ENCODE results near the gene HSD17B14. TPM values are rescaled to one million over a fixed set of nuclear protein-coding genes. Genes with fewer than 3 reads are reported as not detected.

The HSD17B14 gene
- total RNA-seq (2022), result 27.8 and 30.8 TPM in 2 replicates
- percentile 64 among the genes with signal in this experiment for Bru-seq, nascent RNA
- percentile 65 among the genes with signal in this experiment for BruChase-seq, experiment 1, labeled RNA remaining after a 2-hour chase
- BruChase-seq, experiment 2, labeled RNA remaining after a 6-hour chase, result percentile 66 among the genes with signal in this experiment
- long read RNA-seq, transcript HSD17B14-201 (9 exons, 1,238 nt), result major isoform, 35 of 45 reads
- long read RNA-seq, partial matches to known transcripts, result 2 of 45 reads
- long read RNA-seq, other reads (novel, unspliced or antisense), result 8 of 45 reads

DNA sequence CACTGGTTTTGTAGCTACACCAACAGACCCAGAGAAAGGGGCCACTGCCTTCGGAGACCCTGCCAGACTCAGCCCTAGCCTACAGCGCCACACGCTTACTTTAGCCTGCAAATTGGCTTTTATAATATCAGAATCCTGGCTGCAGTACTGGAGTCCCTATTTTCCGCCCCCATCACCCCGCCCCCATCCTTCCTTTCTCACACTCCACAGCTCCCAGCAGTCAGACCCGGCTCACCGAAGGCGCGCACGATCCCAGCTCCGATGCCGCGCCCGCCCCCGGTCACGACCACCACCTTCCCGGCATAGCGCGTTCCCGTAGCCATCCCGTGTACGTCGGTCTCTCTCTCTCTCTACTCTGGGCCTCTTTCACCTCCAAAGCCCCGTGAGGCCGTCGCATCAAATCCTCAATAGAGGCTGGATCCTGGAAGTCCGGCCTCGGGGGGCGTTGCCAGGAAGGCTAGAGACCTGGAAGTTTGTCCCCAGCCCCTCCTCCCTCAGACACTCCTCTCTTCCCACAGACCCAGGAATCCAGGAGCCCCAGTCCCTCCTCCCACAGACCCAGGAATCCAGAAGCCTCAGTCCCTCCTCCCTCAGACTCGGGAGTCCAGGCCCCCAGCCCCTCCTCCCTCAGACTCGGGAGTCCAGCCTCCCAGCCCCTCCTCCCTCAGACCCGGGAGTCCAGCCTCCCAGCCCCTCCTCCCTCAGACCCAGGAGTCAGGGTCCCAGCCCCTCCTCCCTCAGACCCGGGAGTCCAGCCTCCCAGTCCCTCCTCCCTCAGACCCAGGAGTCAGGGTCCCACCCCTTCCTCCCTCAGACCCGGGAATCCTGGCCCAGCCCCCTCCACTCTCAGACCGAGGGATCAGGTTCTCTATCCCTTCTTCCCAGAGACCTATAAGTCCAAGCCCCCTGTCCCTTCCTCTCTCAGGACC is at the start of gene HSD17B14:
Gene HSD17B14, minus strand, starts transcription at position 403 of the 929 bp plus-strand sequence. Its CDS starts 80 bp downstream, at position 323.
- peak; percentile 59 to 77 for DNase-seq
- ChIA-PET CTCF (interaction anchor here (0.5 to 2.0 kb wide), 9 partner anchors 8 to 252 kb away, joined by 3 to 30 read pairs (median 4); no protein-coding TSS in a partner anchor), POLR2A (interaction anchor here (0.5 to 0.8 kb wide), 6 partner anchors 12 to 185 kb away, joined by 3 to 8 read pairs (median 4); no protein-coding TSS in a partner anchor)
- no peaks in the 10 kb centered on the region for H3K9me3 Mint-ChIP-seq (ENCODE audit: unreplicated experiment)
- Histone ChIP-seq H3K9me3 (no peaks in the 10 kb centered on the region), H3K4me3 (ENCODE audit: low read depth, low read length) (peak within 1 kb of the TSS; percentile 63), H3K27me3 (replicated peaks; ENCODE audit: control insufficient read depth, insufficient read depth, low read length) (no peaks in the 10 kb centered on the region), H3K36me3 (ENCODE audit: control insufficient read depth, insufficient read depth, low read length) (peaks cover 4% of the 10 kb centered on the region), H3K4me1 (peaks cover 4% of the 10 kb centered on the region; the same call in 1 of the 2 replicates)
- H3K4me1 Mint-ChIP-seq (ENCODE audit: low read depth, unreplicated experiment), result no peaks in the 10 kb centered on the region
- H3K27me3 Mint-ChIP-seq (ENCODE audit: insufficient read depth, unreplicated experiment), result no peaks in the 10 kb centered on the region
- intact Hi-C loops (cut with micrococcal nuclease; ENCODE audit: unreplicated experiment), result loop anchor here (5.0 kb wide), 1 partner anchor 199 kb away; the partner anchor contains the start of gene DBP
- peak within 1 kb of the TSS; percentile 90 for H3K27ac Mint-ChIP-seq (ENCODE audit: unreplicated experiment)
- peaks cover 13% of the 10 kb centered on the region for H3K36me3 Mint-ChIP-seq (ENCODE audit: insufficient read depth, unreplicated experiment)
- TSS peak; percentile 80 for BruUV-seq (replicated peaks)
- peak within 1 kb of the TSS; percentile 92 for H3K4me3 Mint-ChIP-seq (ENCODE audit: unreplicated experiment)
- TF ChIP-seq, protein P1, sequence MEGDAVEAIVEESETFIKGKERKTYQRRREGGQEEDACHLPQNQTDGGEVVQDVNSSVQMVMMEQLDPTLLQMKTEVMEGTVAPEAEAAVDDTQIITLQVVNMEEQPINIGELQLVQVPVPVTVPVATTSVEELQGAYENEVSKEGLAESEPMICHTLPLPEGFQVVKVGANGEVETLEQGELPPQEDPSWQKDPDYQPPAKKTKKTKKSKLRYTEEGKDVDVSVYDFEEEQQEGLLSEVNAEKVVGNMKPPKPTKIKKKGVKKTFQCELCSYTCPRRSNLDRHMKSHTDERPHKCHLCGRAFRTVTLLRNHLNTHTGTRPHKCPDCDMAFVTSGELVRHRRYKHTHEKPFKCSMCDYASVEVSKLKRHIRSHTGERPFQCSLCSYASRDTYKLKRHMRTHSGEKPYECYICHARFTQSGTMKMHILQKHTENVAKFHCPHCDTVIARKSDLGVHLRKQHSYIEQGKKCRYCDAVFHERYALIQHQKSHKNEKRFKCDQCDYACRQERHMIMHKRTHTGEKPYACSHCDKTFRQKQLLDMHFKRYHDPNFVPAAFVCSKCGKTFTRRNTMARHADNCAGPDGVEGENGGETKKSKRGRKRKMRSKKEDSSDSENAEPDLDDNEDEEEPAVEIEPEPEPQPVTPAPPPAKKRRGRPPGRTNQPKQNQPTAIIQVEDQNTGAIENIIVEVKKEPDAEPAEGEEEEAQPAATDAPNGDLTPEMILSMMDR (IDR thresholded peaks at IDR 0.05; ENCODE audit: insufficient read depth in 1 of 2, low read depth in 1 of 2, low read length in 1 of 2, severe bottlenecking in 1 of 2, unreplicated experiment in 1 of 2), result no peak

- no peak for DNase-seq
- Histone ChIP-seq H3K27me3 (replicated peaks; ENCODE audit: control insufficient read depth, insufficient read depth, low read length) (no peaks in the 10 kb centered on the region), H3K9me3 (no peaks in the 10 kb centered on the region), H3K4me1 (peaks cover 16% of the 10 kb centered on the region), H3K4me3 (ENCODE audit: low read depth, low read length) (no peak overlapping the region), H3K36me3 (ENCODE audit: control insufficient read depth, insufficient read depth, low read length) (no peaks in the 10 kb centered on the region)
- TF ChIP-seq, protein P1 (IDR thresholded peaks at IDR 0.05; ENCODE audit: insufficient read depth in 1 of 2, low read depth in 1 of 2, low read length in 1 of 2, severe bottlenecking in 1 of 2, unreplicated experiment in 1 of 2), result no peak
- no peaks in the 10 kb centered on the region for H3K27me3 Mint-ChIP-seq (ENCODE audit: insufficient read depth, unreplicated experiment)
- H3K36me3 Mint-ChIP-seq (ENCODE audit: insufficient read depth, unreplicated experiment), result peaks cover 28% of the 10 kb centered on the region
- peak overlapping the region; percentile 8 for H3K27ac Mint-ChIP-seq (ENCODE audit: unreplicated experiment)
- no TSS peak for BruUV-seq (replicated peaks)
- POLR2A ChIA-PET, result no interaction called here
- CTCF ChIA-PET, result no interaction called here
- no peaks in the 10 kb centered on the region for H3K9me3 Mint-ChIP-seq (ENCODE audit: unreplicated experiment)
- no peak overlapping the region for H3K4me3 Mint-ChIP-seq (ENCODE audit: unreplicated experiment)
- intact Hi-C loops (cut with micrococcal nuclease; ENCODE audit: unreplicated experiment), result no loop called here
- H3K4me1 Mint-ChIP-seq (ENCODE audit: low read depth, unreplicated experiment), result peaks cover 13% of the 10 kb centered on the region
These were observed 47.4 kb upstream of the HSD17B14 start for GRCh38 chr19:48883726-48884125.
